ENCODE results near the gene LRBA. TPM values are rescaled to one million over a fixed set of nuclear protein-coding genes. Genes with fewer than 3 reads are reported as not detected.
"Not testable (repeated sequence)": the region's sequence is repeated elsewhere in the genome, so short reads cannot be mapped to it uniquely, and the experiment has no call there.

LRBA gene
- total RNA-seq, 3 donors from 2014 or later = 52.0 to 68.5 (median 63.6) TPM

DNA sequence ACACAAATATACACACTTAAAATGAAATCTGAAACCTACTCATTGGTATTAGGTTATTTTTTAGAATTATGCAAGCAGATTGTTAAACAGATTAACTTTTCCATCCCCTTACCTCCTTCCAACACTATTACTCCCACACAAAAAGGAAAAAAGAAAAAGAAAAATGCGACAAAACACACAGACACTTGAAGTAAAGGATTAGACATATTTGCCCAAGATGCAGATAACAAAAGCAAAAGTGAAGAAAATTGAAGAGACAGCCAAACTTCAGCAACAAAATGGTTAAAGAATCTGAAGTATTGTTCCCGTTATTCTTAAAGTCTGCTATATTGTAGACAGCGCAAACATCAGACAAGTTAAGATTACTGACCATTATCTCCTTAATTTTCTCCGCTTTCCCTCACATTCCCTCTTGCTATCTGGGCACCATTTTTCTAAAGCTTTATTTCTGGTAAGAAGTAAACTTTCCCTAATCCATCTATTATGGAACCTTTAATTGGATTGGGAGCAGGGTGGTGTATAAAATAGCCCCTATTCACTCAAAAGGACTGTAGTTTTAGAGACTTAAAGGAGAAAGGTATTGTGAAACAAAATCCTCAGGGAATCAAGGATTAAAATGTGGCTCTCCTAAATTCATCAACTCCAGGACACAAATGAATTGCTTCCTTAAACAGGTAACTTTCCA, 467.8 kb downstream of the LRBA start:
- ATAC-seq (no peak), DNase-seq (no peak)
- Mint-ChIP-seq H3K36me3 (ENCODE audit: insufficient read depth) (peaks cover 9% of the 10 kb centered on the region), H3K27me3 (ENCODE audit: low read depth) (no peaks in the 10 kb centered on the region), H3K9me3 (no peaks in the 10 kb centered on the region), H3K4me3 (no peak overlapping the region), H3K4me1 (ENCODE audit: low read depth) (no peaks in the 10 kb centered on the region)

DNA sequence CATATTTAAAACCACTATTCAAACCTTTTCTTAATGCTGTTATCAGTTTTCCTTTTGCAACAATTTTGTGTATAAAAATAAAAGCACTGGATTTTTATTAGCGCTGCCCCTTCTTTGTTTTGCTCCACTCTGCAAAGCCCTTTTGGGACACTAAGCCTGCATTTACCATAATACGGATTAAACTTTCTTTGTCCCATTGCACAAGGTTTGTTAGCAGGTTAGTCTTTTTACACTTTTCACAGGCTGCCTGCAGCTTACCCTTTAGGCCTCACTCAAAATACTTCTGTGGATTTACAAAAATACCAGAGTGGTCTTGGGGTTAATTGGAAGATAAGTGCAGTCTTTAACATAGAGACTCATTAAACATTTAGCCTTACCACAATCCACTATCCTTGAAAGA, 468.8 kb downstream of the LRBA start:
- Mint-ChIP-seq H3K27me3 (ENCODE audit: low read depth) (no peaks in the 10 kb centered on the region), H3K4me3 (no peak overlapping the region), H3K4me1 (ENCODE audit: low read depth) (no peaks in the 10 kb centered on the region), H3K9me3 (no peaks in the 10 kb centered on the region), H3K36me3 (ENCODE audit: insufficient read depth) (peaks cover 4% of the 10 kb centered on the region)
- DNase-seq (no peak), ATAC-seq (no peak)

DNA sequence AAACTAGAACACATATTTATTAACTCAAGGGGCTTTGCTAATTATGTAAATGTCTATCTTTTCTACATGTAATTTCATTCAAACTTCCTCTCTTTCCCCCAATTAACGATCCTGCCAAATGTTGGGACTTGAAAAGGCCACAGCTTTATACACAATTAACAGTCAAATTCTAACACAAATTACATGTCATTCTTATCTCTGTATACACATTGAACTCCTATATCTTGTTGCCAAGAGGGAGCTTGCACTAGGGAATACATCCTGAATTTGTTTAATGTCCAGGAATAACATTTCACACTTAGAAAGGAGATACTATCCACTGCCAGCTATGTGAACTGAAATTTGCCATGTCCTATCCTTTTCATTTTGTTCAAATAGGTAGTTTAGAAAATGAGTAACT, 472.0 kb downstream of the LRBA start:
- H3K27me3 Mint-ChIP-seq (ENCODE audit: low read depth) = no peaks in the 10 kb centered on the region
- H3K9me3 Mint-ChIP-seq = no peaks in the 10 kb centered on the region
- H3K36me3 Mint-ChIP-seq (ENCODE audit: insufficient read depth) = peaks cover 13% of the 10 kb centered on the region
- H3K4me3 Mint-ChIP-seq = no peak overlapping the region
- no peaks in the 10 kb centered on the region for H3K4me1 Mint-ChIP-seq (ENCODE audit: low read depth)
- DNase-seq = no peak
- ATAC-seq = no peak

DNA sequence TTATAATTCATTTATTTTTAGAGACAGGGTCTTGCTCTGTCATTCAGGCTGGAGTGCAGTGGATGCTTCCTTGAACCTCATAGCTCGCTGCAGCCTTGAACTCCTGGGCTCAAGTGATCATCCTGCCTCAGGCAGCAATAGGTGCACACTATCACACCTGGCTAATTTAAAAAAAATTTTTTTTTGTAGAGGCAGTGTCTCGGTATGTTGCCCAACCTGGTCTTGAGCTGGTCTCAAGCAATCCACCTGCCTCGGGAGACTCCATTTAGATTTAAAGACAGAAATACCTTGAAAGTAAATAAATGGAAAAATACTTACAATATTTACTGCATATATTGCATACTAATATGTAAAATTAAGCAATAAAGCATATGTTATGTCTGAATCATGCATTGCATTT, 473.4 kb downstream of the LRBA start:
- Mint-ChIP-seq H3K9me3 (no peaks in the 10 kb centered on the region), H3K4me3 (no peak overlapping the region), H3K4me1 (ENCODE audit: low read depth) (no peaks in the 10 kb centered on the region), H3K27me3 (ENCODE audit: low read depth) (no peaks in the 10 kb centered on the region), H3K36me3 (ENCODE audit: insufficient read depth) (peaks cover 12% of the 10 kb centered on the region)
- ATAC-seq = no peak
- DNase-seq = no peak

DNA sequence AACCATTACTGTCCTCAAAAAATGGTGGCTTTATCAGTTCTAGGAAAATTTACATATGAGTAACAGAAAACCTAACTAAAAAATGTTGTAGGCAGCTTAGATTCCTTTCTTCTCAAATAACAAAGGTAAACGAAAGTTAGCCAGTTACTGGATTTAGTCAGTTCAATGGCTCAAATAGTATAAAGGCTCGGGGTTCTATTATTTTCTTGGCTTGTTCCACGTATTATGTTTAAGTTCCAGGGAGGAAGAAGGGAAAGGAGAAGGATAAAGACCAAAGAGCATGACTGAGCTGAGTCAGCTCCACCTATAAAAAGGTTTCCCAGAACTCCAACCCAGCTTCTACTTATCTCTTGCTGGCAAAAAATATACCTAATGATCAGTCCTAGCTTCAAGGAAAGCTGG, 474.1 kb downstream of the LRBA start:
- ATAC-seq = no peak
- Mint-ChIP-seq H3K4me3 (no peak overlapping the region), H3K36me3 (ENCODE audit: insufficient read depth) (peaks cover 12% of the 10 kb centered on the region), H3K9me3 (no peaks in the 10 kb centered on the region), H3K27me3 (ENCODE audit: low read depth) (no peaks in the 10 kb centered on the region), H3K4me1 (ENCODE audit: low read depth) (no peaks in the 10 kb centered on the region)
- DNase-seq = no peak

DNA sequence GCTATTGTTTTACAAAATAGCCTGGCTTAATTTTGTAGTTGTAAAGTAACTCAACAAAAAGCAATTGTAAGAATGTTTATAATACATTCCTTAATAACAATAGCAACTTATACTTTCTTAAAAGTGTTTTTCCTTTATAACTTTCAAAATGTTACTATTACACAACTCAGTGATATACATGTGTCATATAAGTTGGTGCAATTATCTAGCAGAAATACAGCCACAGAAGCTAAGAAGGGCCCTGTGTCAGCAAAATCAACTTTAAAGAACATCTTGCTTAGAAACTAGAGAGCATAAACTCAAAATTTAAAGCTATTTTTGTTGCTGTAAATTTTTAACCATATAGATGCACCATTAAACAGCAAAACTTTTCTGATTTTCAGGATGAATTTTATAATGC, 474.5 kb downstream of the LRBA start:
- Mint-ChIP-seq H3K4me1 (ENCODE audit: low read depth) (no peaks in the 10 kb centered on the region), H3K36me3 (ENCODE audit: insufficient read depth) (peaks cover 12% of the 10 kb centered on the region)
- no peak for DNase-seq

DNA sequence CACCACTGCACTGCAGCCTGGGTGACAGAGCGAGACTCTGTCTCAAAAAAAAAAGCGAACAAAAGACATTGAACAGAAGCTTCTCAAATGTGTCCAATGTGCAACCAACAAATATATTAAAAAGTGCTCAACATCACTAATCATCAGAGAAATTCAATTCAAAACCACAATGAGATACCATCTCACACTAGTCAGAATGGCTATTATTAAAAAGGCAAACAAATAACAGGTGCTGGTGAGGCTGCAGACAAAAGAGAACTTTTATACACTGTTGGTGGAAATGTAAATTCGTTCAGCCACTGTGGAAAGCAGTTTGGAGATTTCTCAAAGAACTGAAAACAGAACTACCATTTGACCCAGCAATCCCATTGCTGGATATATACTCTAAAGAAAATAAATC, 477.2 kb downstream of the LRBA start:
- not testable (repeated sequence) for H3K4me1 Mint-ChIP-seq (ENCODE audit: low read depth); H3K4me3 Mint-ChIP-seq; ATAC-seq

More for the DNA sequence above, 474.5 kb downstream of the LRBA start:
- Mint-ChIP-seq H3K9me3 (no peaks in the 10 kb centered on the region), H3K4me3 (no peak overlapping the region), H3K27me3 (ENCODE audit: low read depth) (no peaks in the 10 kb centered on the region)
- no peak for ATAC-seq

DNA sequence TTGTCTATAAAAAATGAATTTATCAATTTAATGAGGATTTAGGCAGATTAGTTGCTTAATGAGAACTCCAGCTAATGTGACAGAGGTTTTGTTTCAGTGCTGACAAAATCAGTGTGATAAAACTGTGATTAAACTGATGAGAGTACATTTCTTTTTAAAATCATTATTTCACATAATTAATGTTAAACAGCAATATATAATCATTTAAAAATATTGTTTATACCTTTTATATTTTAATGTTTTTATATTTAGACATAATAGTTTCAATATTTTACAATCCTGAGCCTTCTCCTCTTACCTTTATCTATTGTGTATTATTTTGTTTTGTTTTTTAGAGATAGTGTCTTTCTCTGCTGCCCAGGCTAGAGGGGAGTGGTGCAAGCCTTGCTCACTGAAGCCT, 480.3 kb downstream of the LRBA start:
- Mint-ChIP-seq H3K27me3 (ENCODE audit: low read depth) (no peaks in the 10 kb centered on the region), H3K4me3 (no peak overlapping the region), H3K36me3 (ENCODE audit: insufficient read depth) (peaks cover 21% of the 10 kb centered on the region), H3K4me1 (ENCODE audit: low read depth) (no peaks in the 10 kb centered on the region), H3K9me3 (no peaks in the 10 kb centered on the region)
- ATAC-seq (no peak), DNase-seq (no peak)

More for the DNA sequence above, 477.2 kb downstream of the LRBA start:
- DNase-seq; H3K27me3 Mint-ChIP-seq (ENCODE audit: low read depth); H3K9me3 Mint-ChIP-seq: not testable (repeated sequence)
- H3K36me3 Mint-ChIP-seq (ENCODE audit: insufficient read depth) = peaks cover 10% of the 10 kb centered on the region

DNA sequence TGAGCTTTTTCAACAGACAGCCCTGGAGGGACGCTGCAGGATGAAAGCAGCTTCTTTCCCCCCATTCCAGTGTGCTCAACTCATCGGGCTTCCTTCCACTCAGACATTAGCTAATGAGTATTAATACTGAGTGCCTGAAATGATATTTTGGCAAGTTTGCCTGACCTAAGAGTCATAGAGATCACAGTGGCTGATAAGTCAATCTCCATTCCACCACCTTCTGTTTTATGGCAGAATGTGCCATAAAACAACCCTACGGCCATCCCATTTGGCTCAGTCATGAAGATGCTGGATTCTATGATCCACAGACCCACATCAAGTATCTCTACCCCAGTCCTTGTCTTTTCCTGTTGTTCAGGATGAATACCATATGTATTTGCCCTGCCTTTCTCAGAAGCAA, 481.4 kb downstream of the LRBA start:
- Mint-ChIP-seq H3K4me1 (ENCODE audit: low read depth) (no peaks in the 10 kb centered on the region), H3K9me3 (no peaks in the 10 kb centered on the region), H3K4me3 (no peak overlapping the region), H3K36me3 (ENCODE audit: insufficient read depth) (peaks cover 17% of the 10 kb centered on the region), H3K27me3 (ENCODE audit: low read depth) (no peaks in the 10 kb centered on the region)
- DNase-seq (no peak), ATAC-seq (no peak)

DNA sequence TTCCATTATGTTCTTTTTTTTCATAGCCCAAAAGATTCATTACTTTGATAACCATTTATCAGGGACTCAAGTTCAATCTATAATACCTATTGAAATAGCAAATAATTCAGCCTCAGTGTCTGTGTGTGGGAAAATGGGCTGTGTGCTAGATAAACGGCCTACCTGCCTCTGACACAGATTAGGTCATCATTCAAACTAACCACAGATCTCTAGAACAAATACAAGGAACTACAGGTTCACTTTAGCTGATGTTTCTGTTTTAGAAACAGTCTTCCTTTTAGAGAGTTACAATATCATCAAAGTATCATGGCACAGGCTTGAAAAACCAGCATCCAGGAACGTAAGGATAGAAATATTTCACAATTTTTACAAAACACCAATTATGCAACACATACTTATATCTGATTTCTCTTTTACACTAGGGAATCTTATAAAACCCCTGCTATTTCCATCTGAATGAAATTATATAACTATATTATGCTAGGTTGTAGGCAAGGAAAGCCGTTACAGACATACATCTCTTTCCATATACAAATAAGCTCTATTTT, 489.7 kb downstream of the LRBA start:
- Mint-ChIP-seq H3K36me3 (ENCODE audit: insufficient read depth) (peaks cover 17% of the 10 kb centered on the region), H3K9me3 (no peaks in the 10 kb centered on the region), H3K27me3 (ENCODE audit: low read depth) (no peaks in the 10 kb centered on the region), H3K4me1 (ENCODE audit: low read depth) (peaks cover 2% of the 10 kb centered on the region), H3K4me3 (no peak overlapping the region)
- ATAC-seq = no peak
- DNase-seq = no peak

DNA sequence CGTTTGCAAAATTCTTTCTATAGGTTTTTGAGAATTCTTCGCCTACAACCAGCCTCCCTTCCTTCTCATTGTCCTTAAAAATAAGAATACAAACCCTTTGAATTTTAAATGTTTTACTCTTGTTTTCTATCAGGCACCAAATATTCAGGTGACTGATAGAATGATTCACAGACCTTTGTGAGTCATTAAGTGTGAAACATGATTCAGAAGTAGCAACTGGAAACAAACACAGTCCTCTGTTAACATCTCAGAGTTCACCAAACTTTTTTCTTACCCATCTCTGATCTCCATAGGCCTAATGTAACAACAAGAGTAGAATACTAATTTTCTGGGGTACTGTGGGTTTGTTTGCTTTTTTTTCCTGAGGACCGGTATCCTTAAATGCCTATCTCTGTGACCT, 496.5 kb downstream of the LRBA start:
- DNase-seq = no peak
- H3K36me3 Mint-ChIP-seq (ENCODE audit: insufficient read depth) = peaks cover 16% of the 10 kb centered on the region
- no peaks in the 10 kb centered on the region for H3K9me3 Mint-ChIP-seq
- H3K27me3 Mint-ChIP-seq (ENCODE audit: low read depth) = no peaks in the 10 kb centered on the region
- H3K4me3 Mint-ChIP-seq = no peak overlapping the region
- ATAC-seq = peak; percentile 97 to 98
- H3K4me1 Mint-ChIP-seq (ENCODE audit: low read depth) = peaks cover 15% of the 10 kb centered on the region

DNA sequence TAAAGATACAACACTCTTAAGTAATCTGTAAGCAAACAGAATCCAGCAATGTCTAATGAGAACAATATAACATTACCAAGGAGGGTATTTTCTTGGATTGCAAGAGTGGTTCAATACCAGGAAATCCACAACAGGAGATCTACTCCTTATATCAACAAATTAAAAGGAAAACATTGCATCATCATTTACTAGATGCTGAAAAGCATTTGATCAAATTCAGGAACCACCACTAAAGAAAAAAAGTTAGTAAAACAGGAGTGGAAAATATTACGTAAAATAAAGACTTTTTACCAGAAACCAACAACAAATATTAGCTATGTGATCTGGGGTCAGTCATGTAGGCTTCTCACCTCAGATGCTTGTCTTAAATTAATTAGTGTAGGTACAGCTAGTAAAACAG, 499.9 kb downstream of the LRBA start:
- H3K27me3 Mint-ChIP-seq (ENCODE audit: low read depth) = no peaks in the 10 kb centered on the region
- DNase-seq (no peak), ATAC-seq (no peak)
- no peaks in the 10 kb centered on the region for H3K9me3 Mint-ChIP-seq
- H3K4me1 Mint-ChIP-seq (ENCODE audit: low read depth) = peaks cover 15% of the 10 kb centered on the region
- no peak overlapping the region for H3K4me3 Mint-ChIP-seq
- H3K36me3 Mint-ChIP-seq (ENCODE audit: insufficient read depth) = peaks cover 25% of the 10 kb centered on the region

DNA sequence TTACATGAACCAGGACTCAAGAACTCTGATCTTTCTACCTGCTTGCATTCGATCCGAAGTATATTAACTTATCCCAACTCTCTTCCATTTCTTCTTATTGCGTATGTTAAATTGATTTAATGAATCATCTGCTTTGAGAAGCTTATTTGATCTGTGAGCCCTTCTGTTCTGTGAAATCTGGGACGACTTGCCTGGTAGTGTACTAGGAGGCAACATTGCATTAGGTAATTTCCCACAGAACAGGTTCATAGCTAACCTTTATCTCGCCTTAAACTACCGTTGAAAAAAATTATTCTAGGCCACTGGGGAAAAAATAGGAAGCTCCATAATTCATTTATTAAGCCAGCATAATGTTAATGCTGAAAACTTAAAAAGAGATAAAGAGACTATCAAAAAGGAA, 500.4 kb downstream of the LRBA start:
- H3K36me3 Mint-ChIP-seq (ENCODE audit: insufficient read depth) = peaks cover 25% of the 10 kb centered on the region
- ATAC-seq (no peak), DNase-seq (no peak)
- no peaks in the 10 kb centered on the region for H3K9me3 Mint-ChIP-seq
- no peaks in the 10 kb centered on the region for H3K27me3 Mint-ChIP-seq (ENCODE audit: low read depth)
- H3K4me1 Mint-ChIP-seq (ENCODE audit: low read depth) = peaks cover 15% of the 10 kb centered on the region
- H3K4me3 Mint-ChIP-seq = no peak overlapping the region

DNA sequence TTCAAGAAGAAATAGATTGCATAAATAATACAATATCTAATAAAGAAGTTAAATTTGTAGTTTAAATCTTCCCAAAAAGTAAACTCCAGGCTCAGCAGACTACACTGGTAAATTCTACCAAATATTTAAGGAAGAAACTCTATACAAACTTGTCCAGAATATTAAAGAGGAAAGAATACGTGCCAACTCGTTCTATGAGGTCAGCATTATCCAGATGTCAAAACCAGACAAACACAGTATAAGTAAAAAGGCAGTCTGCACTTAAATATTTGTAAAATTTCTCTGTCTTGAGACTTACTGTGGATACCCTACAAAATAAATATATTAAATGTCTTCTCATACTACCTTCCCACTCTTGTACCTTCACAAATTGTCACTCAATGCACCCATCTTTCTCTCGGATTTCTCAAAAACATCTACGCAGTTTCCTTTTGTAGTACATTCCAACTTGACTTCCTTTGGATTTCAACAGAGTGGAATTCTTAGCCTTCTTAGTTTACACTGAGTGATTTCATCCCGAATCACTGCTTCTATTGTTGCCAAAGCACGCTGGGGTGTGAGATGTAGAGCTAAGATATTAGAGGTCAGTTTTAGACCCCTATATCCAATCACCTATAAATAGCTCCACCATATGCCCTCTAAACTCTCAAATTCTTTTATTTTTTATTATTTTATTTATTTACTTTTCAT, 504.8 kb downstream of the LRBA start:
- Mint-ChIP-seq H3K36me3 (ENCODE audit: insufficient read depth) (peaks cover 35% of the 10 kb centered on the region), H3K27me3 (ENCODE audit: low read depth) (no peaks in the 10 kb centered on the region), H3K9me3 (peaks cover 6% of the 10 kb centered on the region), H3K4me1 (ENCODE audit: low read depth) (no peaks in the 10 kb centered on the region), H3K4me3 (no peak overlapping the region)
- ATAC-seq (no peak), DNase-seq (no peak)

DNA sequence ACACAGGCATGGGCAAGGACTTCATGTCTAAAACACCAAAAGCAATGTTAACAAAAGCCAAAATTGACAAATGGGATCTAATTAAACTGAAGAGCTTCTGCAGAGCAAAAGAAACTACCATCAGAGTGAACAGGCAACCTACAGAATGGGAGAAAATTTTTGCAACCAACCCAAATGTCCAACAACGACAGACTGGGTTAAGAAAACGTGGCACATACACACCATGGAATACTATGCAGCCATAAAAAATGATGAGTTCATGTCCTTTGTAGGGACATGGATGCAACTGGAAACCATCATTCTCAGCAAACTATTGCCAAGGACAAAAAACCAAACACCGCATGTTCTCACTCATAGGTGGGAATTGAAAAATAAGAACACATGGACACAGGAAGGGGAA, 507.4 kb downstream of the LRBA start:
- peaks cover 12% of the 10 kb centered on the region for H3K9me3 Mint-ChIP-seq
- H3K4me1 Mint-ChIP-seq (ENCODE audit: low read depth); ATAC-seq; H3K4me3 Mint-ChIP-seq; H3K27me3 Mint-ChIP-seq (ENCODE audit: low read depth); DNase-seq: not testable (repeated sequence)
- H3K36me3 Mint-ChIP-seq (ENCODE audit: insufficient read depth) = peaks cover 33% of the 10 kb centered on the region

All from activated T-cell treated with anti-CD3 and anti-CD28 coated beads, Interleukin-2, amount 50 U/mL, for 4 hours (primary cell).